ENCODE results near the gene CIDEB.

DNA sequence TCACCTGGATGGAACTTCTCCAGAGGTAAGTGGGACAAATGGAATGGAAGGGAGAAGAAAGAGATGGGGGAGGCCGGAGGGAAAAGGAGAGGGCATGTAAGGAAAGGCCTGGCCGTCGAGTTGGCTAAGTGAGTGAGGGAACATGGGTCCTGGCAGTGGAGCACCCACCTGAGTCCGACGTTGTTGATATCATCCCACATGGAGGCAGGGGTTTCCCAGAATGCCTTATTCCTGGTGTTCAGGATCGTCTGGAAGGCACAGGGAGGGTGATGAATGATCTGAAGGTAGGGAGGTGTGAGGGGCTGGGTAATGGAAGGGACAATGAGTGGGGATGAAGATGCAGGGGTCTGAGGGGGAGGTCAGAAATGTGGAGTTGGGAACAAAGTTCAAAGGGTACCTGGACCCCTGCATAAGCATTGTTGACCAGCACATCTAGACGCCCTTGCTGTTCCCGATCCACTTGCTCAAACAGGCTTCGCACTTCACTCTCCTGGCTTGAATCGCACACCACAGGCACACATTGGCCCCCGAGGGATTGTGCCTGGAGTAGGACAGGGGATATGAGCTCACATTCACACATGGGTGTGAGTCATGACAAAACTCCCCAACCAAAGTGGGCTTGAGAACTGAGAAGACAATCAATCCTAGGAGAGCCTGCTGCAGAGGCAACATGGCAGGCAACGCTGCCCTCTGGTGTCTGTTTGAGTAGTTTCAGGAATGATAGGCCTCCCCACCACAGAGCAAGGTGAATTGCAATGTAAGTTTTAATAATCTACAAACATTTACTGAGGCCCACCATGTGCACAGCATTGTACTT lies 11.2 kb downstream of the CIDEB start:
- no peak for TF ChIP-seq FOXP2 (optimal IDR thresholded peaks at IDR 0.05; ENCODE audit: control extremely low read depth, extremely low read length, insufficient read depth)
- no peak for TF ChIP-seq EZH2 (IDR thresholded peaks at IDR 0.05)
- TF ChIP-seq POLR2AphosphoS5 (IDR thresholded peaks at IDR 0.05; ENCODE audit: borderline replicate concordance, low read depth, low read length), result no peak

Measured in SK-N-MC (cell line).